GM12801 (cell line): Measurements from ENCODE around the gene MEP1A.

ENCODE experiments used
- TF ChIP-seq, protein P1 (sequence below): IDR thresholded peaks from one replicate; pipeline ENCODE4 v1.5.1; 2011; ENCODE audit warnings: control low read depth; ENCODE audit not compliant: insufficient read length; ENCODE audit errors: extremely low read depth

MEP1A gene

DNA sequence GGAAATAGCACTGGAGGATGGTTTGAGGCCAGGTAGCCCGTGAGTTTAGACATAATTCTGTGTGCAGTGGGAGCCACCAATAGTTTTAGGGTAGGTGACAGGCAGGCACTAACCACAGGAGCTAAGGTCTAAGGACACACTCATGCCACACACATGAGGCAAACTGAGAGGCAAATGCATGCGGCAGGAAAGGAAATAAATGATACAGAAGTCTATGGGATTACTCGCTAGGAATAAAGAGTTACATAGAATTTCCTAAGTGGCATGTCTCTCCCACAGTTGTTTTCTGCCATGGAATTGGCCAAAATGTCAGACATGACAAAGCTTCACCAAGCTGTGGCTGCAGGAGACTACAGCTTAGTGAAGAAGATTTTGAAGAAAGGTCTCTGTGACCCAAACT lies 41.5 kb upstream of the MEP1A start:
- TF ChIP-seq, protein P1, sequence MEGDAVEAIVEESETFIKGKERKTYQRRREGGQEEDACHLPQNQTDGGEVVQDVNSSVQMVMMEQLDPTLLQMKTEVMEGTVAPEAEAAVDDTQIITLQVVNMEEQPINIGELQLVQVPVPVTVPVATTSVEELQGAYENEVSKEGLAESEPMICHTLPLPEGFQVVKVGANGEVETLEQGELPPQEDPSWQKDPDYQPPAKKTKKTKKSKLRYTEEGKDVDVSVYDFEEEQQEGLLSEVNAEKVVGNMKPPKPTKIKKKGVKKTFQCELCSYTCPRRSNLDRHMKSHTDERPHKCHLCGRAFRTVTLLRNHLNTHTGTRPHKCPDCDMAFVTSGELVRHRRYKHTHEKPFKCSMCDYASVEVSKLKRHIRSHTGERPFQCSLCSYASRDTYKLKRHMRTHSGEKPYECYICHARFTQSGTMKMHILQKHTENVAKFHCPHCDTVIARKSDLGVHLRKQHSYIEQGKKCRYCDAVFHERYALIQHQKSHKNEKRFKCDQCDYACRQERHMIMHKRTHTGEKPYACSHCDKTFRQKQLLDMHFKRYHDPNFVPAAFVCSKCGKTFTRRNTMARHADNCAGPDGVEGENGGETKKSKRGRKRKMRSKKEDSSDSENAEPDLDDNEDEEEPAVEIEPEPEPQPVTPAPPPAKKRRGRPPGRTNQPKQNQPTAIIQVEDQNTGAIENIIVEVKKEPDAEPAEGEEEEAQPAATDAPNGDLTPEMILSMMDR, result no peak

DNA sequence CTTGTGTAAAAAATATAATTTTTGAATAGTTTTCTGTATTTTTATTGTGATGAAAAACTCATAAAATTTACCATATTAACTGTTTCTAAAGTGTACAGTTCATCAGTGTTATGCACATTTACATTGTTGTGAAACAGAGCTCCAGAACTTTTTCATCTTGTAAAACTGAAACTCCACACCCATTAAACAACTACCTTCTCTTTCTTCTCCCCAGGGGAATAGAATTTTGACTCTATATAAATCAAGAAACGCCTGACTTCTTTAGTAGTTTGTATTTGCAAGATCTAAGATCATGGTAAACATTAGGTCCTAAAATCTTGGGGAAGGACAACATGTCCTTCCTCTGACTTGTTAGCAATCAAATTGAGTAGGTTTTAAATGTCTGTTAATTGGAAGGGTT lies 37.3 kb upstream of the MEP1A start:
- TF ChIP-seq, protein P1, result no peak

DNA sequence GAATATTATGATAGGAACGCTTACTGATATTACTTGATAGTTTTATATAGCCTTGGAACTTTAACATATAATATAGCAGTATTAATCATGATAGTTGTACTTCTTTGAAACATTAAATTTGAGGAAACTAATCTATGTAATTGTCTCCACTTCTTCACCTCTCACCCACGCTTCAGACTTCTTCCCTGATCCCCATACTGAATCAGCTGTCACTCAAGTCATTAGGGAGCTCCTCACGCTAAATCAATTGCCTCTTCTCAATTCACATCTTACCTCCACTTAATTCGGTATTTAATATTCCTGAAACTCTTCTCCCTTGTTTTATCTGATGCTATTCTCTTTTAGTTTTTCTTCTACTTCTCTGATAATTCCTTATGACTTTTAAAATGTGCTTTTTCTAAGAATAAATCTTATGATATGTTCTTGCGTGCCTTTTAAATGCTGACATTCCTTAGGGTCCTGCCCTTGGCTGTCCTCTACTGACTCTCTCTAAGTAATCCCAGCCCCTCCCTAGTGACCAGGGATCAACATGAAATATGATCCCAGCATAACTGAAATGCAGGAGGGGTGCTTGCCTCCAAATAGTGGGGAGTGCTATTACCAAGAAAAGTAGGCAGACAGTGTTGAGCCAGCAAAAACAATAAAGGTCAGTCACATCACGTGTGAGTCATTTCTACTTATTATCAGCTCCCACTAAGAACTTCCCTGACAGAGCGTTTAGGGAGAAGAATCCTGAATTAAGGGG lies 36.5 kb upstream of the MEP1A start:
- TF ChIP-seq, protein P1, result no peak

DNA sequence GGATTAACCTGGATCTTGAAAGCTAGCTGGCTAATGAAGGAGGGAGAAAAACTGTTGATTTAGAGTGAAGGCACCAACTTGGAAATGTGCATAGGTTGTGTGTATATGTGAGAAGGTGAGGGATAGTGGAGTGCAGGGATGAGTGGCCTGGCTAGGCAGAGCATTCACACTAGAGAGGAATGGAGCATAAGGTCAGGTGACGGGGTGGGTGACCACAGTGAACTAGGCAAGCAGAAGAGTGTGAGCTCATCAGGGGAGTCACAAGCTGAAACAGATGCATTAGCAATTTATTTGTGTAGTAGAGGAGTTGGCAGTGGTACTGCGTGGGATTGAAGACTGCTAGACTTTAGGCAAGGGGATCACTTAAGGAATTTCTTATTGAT lies 36.0 kb upstream of the MEP1A start:
- TF ChIP-seq, protein P1, result no peak

DNA sequence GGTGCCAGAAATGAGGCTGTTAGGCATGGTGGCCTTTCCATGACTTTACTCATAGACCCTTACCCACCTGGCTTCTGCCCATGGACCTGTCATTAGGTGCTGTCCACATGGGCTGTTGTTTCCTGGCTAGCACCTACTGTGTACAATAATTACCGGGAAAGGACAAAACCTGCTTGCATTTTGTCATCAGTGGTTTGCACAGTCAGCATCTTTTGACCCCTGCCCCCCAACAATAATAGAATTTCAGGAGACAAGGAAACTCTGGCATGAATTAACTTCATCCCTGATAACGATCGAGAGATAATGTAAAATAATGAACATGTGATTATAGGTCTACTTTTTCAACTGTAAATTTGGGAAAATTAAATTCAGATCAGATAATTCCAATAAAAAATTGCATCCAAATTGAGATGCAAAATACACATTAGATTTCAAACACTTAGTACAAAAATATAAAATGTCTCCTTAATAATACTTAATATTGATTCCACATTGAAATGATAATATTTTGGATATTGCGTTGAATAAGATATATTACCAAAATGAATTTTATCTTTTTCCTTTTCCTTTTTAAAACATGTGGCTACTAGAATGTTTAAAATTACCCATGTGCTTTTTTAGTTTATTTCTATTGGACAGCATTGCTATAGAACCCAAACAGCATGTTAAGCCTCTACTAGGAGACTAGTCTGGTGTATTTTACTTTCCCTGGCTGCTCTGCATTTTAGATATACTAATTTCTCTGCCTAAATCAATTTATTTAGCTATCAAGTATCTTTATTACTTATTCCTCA lies 34.0 kb upstream of the MEP1A start:
- TF ChIP-seq, protein P1, result no peak

DNA sequence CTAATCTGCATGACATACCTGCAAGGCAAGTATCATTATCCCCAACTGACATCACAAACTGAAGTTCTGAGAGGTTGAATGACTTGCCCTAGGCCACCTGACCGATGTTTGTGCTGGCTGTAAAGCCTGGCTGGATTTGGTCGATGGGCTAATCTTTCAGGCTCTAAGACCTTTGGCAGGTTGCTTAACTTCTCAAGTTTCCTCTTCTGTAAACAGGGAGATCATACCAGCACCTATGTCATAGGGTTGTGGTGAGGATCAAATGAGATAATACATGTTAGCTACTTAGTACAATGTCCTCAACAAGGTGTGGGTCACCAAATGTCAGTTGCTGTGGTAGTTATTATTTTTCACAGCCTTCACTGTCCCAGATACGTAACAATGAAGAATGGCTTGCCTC lies 32.3 kb upstream of the MEP1A start:
- TF ChIP-seq, protein P1, result no peak

DNA sequence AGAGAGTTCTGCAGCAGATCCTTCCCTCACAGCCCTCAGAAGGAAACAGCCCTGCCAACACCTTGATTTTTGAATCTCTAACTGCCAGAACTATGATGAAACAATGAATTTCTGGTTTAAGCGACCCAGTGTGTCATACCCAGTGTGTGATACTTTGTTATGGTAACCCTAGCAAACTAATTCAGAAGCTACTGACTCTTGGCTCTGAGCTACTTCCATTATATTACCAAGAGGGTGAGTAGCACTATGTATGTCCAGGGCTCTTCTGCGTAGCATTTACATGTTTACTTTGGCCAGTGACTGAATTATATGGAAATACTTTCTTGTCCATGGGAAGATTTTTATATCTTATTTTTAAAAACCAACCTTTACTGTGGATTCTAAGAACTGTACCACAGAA lies 29.7 kb upstream of the MEP1A start:
- TF ChIP-seq, protein P1, result no peak
